GM18907 (cell line): ENCODE data around the gene EPHB6.

Experiments
- ATAC-seq: cut with Tn5 transposase; IDR thresholded peaks from one replicate; pipeline ENCODE4 v1.9.1; 2021; ENCODE audit warnings: mild to moderate bottlenecking, moderate library complexity; ENCODE audit not compliant: unreplicated experiment

The EPHB6 gene

DNA sequence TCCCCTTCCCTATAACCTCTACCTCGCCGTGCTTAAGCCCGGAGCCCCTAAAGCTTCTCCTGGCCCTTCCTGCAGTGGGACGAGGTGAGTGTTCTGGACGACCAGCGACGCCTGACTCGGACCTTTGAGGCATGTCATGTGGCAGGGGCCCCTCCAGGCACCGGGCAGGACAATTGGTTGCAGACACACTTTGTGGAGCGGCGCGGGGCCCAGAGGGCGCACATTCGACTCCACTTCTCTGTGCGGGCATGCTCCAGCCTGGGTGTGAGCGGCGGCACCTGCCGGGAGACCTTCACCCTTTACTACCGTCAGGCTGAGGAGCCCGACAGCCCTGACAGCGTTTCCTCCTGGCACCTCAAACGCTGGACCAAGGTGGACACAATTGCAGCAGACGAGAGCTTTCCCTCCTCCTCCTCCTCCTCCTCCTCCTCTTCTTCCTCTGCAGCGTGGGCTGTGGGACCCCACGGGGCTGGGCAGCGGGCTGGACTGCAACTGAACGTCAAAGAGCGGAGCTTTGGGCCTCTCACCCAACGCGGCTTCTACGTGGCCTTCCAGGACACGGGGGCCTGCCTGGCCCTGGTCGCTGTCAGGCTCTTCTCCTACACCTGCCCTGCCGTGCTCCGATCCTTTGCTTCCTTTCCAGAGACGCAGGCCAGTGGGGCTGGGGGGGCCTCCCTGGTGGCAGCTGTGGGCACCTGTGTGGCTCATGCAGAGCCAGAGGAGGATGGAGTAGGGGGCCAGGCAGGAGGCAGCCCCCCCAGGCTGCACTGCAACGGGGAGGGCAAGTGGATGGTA lies 9.2 kb downstream of the EPHB6 start:
- no peak for ATAC-seq

DNA sequence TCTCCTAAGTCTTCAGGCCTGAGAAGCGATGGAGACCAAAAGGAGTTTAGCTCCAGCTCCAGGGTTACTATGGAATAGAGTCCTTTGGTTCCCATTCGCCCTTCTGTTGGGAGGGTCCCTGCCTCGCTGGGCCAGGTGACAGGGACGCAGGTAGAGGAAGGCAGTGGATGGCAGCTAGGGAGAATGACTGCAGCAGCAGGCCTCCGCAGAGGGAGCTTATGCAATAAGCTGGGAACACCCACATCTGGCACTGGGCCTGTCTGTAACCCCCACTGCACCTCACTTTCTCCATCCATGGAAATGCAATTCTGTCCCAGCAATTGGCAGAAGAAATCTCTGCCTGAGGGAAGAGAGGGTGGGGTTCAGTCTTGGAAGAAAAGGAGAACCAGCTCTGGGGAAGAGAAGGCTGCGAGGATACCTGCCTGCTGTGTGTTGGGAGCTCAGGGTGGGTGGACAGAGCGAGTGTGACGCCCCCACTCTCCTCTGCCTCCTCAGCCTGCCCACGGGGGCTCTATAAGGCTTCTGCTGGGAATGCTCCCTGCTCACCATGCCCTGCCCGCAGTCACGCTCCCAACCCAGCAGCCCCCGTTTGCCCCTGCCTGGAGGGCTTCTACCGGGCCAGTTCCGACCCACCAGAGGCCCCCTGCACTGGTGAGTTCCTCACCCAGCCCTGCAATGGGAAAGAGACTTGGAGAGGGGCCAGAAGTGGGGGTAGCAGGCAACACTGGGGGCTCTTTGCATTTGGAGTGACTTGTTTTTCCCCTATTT lies 10.3 kb downstream of the EPHB6 start:
- ATAC-seq, result no peak

DNA sequence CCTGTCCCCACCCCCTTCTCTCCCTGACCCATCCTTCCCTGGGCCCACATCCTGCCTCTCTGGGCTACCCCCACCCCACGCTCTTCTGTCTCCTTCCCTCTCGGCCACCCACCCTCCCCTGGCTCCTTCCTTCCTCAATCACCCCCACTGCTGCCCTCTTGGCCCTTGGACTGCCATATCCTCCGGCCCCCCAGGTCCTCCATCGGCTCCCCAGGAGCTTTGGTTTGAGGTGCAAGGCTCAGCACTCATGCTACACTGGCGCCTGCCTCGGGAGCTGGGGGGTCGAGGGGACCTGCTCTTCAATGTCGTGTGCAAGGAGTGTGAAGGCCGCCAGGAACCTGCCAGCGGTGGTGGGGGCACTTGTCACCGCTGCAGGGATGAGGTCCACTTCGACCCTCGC lies 10.9 kb downstream of the EPHB6 start:
- ATAC-seq, result no peak

DNA sequence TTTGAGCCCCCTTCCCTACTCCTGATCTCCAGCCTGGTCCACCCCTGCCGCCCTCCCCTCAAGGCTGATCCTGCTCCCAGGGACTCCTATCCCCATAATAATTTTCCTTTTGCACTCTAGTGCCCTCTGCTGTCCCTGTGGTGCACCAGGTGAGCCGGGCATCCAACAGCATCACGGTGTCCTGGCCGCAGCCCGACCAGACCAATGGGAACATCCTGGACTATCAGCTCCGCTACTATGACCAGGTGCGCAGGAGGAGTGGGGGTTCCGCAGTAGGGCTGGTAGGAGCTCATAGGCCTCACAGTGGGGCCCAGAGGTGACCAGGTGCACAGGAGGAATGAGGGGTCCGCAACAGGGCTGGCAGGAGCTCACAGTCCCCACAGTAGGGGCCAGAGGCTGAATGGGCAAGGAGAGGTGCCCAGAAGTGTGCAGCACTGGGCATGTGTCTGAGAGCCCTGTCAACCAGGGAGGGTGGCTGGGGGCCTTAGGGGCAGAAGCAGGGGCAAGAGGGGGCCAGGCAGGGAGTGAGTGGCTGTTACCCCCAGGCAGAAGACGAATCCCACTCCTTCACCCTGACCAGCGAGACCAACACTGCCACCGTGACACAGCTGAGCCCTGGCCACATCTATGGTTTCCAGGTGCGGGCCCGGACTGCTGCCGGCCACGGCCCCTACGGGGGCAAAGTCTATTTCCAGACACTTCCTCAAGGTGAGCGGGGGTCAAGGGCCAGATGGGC lies 11.7 kb downstream of the EPHB6 start:
- ATAC-seq, result no peak

DNA sequence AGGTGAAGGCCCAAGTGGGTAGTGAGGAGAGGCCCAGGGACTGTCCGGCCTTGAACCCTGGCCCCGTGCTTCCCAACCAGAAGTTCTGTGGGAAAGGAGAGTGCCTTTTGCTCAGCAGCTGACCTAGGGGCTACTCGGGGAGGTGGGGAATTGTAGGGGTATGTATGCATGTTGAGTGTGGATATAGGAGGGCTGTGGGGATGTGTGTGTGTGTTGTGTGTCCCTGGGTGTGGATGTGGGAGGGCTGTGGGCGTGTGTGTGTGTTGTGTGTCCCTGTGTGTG lies 12.2 kb downstream of the EPHB6 start:
- ATAC-seq, result no peak

DNA sequence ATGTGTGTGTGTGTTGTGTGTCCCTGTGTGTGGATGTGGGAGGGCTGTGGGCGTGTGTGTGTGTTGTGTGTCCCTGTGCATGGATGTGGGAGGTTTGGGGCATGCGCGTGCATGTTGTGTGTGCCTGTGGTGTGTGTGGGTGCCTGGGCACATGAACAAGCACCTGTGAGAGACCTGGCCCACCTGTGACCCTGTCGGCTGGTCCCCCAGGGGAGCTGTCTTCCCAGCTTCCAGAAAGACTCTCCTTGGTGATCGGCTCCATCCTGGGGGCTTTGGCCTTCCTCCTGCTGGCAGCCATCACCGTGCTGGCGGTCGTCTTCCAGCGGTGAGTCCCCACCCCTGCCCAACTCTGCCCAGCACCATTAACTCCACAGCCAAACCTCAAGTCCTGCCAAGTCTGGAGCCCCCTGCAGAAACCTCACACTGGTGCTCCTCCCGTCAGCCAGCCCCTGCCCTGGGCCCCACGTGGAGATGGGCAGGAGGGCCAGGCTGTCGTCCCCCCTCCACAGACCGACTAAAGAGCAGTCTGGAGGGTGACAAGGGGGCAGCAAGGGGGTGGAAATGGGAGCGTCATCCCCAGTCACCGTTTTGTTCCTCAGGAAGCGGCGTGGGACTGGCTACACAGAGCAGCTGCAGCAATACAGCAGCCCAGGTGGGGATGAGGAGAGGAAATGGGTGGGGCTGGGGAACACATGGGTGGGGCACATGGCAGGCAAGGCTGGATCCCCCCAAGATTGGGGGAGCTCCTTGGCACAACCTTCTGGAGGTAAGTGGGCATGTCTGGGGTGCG lies 12.7 kb downstream of the EPHB6 start:
- no peak for ATAC-seq

DNA sequence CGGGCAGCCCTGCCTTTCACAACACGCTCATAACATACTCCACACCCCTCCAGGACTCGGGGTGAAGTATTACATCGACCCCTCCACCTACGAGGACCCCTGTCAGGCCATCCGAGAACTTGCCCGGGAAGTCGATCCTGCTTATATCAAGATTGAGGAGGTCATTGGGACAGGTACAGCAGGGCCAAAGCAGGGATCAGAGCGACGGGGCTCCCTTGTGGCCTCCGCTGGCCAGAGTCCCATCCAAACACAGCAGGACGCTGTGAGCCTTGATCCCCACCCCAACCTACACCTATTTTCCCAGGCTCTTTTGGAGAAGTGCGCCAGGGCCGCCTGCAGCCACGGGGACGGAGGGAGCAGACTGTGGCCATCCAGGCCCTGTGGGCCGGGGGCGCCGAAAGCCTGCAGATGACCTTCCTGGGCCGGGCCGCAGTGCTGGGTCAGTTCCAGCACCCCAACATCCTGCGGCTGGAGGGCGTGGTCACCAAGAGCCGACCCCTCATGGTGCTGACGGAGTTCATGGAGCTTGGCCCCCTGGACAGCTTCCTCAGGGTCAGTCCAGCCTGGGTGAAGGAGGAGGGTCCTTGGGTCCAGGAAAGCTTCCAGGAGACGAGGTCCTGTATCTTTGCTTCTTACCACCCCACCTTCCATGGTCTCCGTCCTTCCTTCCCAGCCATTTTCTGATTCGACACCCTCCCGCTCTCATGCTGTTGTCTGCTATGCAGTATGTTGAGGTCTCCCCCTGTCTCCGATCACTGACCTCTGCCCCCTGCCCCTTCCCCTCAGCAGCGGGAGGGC lies 13.5 kb downstream of the EPHB6 start:
- no peak for ATAC-seq

DNA sequence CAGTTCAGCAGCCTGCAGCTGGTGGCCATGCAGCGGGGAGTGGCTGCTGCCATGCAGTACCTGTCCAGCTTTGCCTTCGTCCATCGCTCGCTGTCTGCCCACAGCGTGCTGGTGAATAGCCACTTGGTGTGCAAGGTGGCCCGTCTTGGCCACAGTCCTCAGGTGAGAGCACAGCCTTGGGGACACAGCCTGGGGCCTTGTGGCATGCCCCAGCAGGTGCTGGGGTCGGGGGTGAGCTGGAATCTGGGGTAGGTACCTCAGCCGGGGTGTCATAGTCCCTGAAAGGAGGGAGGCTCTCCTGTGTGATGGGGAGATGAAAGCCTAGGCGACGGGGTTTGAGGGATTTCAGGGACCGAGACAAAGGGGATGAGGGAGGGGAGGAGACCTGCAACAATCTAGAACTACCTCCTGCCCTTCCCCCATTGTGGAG lies 14.1 kb downstream of the EPHB6 start:
- no peak for ATAC-seq

DNA sequence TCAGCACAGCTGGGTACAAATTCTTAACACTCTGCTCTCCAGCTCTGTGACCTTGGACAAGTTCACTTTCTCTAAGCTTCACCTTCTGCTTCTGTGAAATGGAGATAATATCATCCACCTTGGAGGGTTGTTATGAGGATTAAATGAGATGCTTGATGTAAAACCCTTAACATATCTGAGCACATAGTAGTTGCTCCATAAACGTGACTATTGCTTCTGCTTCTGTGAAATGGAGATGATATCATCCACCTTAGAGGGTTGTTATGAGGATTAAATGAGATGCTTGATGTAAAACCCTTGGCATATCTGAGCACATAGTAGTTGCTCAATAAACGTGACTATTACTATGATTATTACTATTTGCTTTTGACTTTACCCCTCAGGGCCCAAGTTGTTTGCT lies 14.6 kb downstream of the EPHB6 start:
- ATAC-seq, result no peak

DNA sequence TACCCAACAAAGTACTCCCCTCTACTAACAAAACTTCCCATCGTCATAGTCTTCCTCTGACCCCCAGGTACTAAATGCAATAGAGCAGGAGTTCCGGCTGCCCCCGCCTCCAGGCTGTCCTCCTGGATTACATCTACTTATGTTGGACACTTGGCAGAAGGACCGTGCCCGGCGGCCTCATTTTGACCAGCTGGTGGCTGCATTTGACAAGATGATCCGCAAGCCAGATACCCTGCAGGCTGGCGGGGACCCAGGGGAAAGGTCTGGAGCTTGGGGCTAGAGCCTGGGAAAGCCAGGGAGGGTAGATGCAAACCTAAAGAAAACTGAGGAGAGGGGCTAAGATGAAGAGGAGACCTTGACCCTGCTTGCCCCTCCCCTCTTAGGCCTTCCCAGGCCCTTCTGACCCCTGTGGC lies 15.3 kb downstream of the EPHB6 start:
- ATAC-seq, result no peak

DNA sequence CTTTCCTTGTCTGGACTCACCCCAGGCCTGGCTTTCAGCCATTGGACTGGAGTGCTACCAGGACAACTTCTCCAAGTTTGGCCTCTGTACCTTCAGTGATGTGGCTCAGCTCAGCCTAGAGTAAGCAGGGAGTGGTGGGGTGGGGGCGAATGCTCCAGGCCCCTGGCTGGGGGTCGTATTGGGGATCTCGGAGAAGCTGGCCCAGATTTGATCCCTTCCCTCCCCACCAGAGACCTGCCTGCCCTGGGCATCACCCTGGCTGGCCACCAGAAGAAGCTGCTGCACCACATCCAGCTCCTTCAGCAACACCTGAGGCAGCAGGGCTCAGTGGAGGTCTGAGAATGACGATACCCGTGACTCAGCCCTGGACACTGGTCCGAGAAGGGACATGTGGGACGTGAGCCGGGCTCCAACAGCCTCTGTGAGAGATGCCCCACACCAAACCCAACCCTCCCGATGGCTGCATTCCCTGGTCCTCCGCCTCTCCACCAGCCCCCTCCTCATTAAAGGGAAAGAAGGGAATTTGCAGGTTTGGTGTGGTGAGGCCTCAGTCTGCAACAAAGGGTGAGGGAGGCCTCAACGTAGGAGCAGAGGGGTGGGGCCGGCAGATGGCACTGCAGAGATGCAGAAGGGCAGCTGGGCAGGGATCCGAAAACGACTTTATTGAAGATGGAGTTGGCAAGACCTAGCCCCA lies 15.8 kb downstream of the EPHB6 start:
- no peak for ATAC-seq

DNA sequence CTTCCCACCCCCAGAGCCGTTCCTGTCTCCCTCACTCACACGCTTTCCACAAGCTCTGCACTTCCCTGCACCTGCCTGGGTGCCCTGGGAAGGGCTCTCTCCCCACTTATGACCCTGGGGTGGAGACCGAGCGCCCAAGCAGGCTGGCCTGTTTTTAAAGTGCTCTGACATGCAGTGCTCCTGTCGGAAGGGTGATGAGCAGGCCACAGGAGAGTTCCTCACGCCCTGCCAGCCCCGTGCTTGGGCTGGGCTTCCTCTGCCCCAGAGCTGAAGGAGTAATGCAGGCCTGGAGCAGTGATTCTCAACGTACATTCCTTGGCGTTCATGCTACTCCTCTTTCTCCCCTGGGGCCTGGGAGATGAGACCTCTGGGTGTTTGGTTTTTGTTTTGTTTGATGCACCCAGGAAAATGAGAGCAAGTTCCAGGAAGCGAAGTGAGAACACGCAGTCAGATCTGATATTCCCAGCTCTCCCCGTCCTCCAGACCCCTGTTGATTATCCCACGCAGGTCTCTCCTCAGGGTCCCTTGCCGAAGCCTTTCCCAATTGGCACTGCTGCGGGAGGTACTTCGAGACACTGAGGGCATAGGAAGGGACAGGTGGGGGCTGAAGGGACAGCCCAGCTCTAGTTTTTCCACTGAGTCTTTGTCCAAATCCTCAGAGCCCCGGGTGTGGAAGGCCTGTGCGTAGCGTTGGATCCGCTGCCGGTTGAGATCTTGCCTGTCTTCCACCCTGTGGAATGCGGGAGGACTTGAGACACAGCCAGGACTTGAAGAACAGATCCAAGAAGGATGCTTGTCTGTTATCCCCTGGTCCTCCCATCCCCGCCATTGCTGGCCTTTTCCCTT lies 16.6 kb downstream of the EPHB6 start:
- ATAC-seq, result no peak

DNA sequence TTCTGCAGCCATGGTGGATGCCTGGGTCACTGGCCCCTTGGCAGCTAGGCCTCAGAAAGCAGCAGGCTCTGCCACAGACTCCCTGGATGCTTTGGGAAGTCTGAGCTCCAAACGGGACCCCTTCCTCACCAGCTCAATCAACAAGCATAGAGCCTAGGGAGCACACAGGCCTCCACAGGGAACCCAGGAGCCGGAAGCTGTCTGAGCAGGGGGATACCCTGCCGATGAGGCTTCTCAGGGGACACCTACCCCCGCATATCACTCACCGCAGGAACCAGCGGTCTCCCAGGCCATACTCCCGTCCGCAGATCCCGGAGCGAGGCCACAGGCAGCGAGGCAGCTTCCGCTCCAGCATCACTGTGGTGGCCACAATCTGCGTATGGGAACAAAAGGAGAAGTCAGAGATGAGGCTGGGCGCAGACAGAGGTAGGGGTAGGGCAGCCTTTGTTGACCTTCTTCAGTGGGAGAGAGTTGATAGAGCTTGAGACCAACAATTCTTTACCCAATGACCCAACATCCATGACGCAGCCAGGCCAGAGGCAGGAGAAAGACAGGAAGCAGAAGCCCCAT lies 17.3 kb downstream of the EPHB6 start:
- no peak for ATAC-seq

DNA sequence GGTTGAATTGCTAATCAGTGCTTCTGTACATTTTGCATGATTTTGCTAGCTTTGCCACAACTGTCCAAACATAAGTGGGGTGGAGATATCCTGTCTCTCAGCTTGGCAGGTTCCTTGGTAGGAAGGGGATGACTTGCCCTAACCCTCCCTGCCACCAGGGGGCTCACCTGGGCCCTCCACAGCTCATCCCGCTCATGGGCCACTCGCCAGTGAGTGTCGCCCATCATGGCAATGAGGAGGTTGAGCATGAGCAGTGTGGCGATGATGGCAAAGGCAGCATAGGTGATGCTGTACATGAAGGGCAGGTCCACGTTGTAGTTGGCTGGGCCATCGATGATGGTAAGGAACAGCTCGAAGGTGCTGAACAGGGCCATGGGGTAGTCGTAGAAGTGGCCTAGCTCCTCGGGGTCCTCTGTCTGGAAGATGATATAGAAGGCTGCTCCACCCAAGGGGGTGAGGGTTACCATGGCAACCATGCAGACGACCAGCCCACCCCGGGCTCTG lies 18.5 kb downstream of the EPHB6 start:
- ATAC-seq, result peak; percentile 77

DNA sequence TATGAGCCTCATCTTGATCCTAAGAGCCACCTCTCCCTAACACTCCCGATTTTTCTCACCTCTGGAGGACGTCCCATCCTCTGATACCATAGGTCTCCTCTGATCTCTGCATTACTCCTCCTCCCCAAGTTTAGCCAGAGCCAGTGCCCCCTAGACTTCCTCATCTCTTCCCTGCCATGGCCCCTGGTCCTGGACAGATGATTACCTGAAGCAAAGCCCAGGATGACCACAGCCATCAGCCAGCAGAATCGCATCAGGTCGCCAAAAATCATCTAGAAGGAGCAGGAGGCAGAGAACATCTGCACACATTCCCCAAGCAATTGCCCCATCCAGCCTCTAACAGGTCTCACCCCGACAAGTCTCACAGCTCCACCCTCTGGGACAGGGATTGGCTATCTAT lies 19.0 kb downstream of the EPHB6 start:
- no peak for ATAC-seq

DNA sequence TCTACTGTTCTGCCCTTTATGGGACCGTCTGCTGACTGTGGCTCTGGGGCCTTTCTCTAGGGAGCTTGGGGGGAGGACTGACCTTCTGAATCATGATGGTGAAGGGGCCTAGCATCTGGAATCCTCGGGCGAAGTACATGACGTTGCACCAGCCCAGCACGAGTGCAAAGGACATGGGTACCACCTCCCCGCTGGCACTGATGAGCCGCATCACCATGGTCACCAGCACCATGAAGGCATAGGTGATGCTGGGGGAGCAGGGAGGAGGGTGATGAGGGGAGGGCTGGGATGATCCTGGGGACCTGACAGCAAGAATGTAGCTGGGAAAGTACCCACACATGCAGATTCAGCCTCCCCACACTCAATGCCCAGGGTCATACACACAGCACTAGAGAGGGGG lies 19.5 kb downstream of the EPHB6 start:
- no peak for ATAC-seq

DNA sequence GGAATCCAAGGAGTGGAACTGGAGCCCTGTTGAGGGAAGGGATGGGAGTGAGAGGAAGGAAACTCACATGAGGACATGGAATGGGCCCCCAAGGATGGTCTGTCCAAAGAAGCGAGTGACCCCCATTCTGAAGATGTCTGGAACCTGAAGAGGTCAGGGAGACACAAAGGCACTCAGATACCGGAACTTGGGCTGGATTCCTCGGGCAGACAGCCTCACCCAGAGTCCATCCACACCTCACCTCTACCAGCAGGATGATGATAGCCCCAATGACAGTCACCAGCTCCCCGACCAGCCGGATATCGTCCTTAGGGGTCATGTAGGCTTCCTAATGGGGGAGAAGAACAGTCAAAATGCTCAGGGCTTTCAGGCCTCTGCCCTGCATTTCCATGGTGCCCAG lies 20.0 kb downstream of the EPHB6 start:
- ATAC-seq, result no peak

DNA sequence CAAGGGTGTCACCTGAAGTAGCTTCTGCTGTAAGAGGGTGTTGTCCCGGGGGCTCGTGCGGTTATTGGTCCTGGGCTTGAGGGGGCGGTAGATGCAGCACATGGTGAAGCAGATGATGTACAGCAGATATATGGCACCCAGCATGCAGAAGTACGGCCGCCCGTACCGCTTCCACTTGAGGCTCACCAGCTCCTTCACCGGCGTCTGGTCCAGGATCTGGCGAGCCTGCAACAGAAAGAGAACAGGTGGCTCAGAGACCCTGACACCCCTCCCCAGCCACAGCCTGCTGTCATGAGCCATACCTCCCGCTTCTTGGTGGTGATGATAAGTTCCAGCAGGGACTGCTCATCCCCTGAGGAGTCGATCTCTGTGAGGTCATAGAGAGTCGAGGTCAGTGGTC lies 20.6 kb downstream of the EPHB6 start:
- no peak for ATAC-seq
